Measurements from ENCODE around the gene TMEM229B. TPM values are rescaled to one million over a fixed set of nuclear protein-coding genes. Genes with fewer than 3 reads are reported as not detected.

TMEM229B gene
- total RNA-seq, 1 donor from 2014 or later, result 1.4 TPM

- DNase-seq (ENCODE audit: low read depth), result no peak
These were observed 62.9 kb downstream of the TMEM229B start for GRCh38 chr14:67425608-67426007.

- no peak for DNase-seq (ENCODE audit: low read depth)
These were observed 64.0 kb downstream of the TMEM229B start for GRCh38 chr14:67424539-67424938.

GRCh38 chr14:67423424-67423823 is 65.1 kb downstream of the TMEM229B start:
- no peak for DNase-seq (ENCODE audit: low read depth)

- DNase-seq (ENCODE audit: low read depth), result no peak
These were observed 66.9 kb downstream of the TMEM229B start for GRCh38 chr14:67421356-67422224.

Small RNA genes within 50 kb of the gene (microRNA-seq; reads per million reads assigned to microRNA genes)
- not detected for gene MIR5694

Other genes with a start within 250 kb of the TMEM229B start
- gene PALS1, start 247.3 kb downstream of the TMEM229B start, total RNA-seq, result 24.8 and 25.8 TPM in 2 replicates
- gene ATP6V1D, start 128.9 kb downstream of the TMEM229B start, total RNA-seq, result 130 and 183 TPM in 2 replicates
- gene EIF2S1, start 128.4 kb downstream of the TMEM229B start, total RNA-seq, result 180 and 194 TPM in 2 replicates
- gene PLEK2, start 76.6 kb downstream of the TMEM229B start, total RNA-seq, result not detected in 2 replicates
- 0.05 TPM in 1 of 2 replicates, not detected in the other for gene PLEKHH1, start 44.6 kb upstream of the TMEM229B start, total RNA-seq
- gene PIGH, start 111.5 kb upstream of the TMEM229B start, total RNA-seq, result 8.9 and 14.5 TPM in 2 replicates
- 0.88 and 3.8 TPM in 2 replicates for gene ARG2, start 131.2 kb upstream of the TMEM229B start, total RNA-seq
- gene VTI1B, start 185.9 kb upstream of the TMEM229B start, total RNA-seq, result 38.4 and 41.6 TPM in 2 replicates
- 79.9 and 105 TPM in 2 replicates for gene RDH11, start 207.0 kb upstream of the TMEM229B start, total RNA-seq
- gene RDH12, start 213.2 kb upstream of the TMEM229B start, total RNA-seq, result 0.16 TPM in 1 of 2 replicates, not detected in the other